SH-SY5Y (cell line): ENCODE results near the gene PMAIP1.

Source experiments
- GATA2 ChIP-seq: IDR thresholded peaks from 2 replicates; pipeline ENCODE4 v1.6.1; 2011; ENCODE audit warnings: mild to moderate bottlenecking, low read depth, low read length
- GATA3 ChIP-seq: IDR thresholded peaks from 2 replicates; pipeline ENCODE4 v1.6.1; 2011; ENCODE audit warnings: low read depth, mild to moderate bottlenecking, low read length, moderate library complexity

PMAIP1 gene

GRCh38 chr18:59902993-59903610, 3.3 kb downstream of the PMAIP1 start:
- no peak for TF ChIP-seq GATA2
- no peak for TF ChIP-seq GATA3

- no peak for TF ChIP-seq GATA3
- no peak for TF ChIP-seq GATA2
Observed at GRCh38 chr18:59904011-59904601, 4.3 kb downstream of the PMAIP1 start.

- no peak for TF ChIP-seq GATA2
- no peak for TF ChIP-seq GATA3
Observed at GRCh38 chr18:59905686-59906091, 5.9 kb downstream of the PMAIP1 start.

- TF ChIP-seq GATA2 (no peak), GATA3 (no peak)
Observed at GRCh38 chr18:59906203-59906602, 6.4 kb downstream of the PMAIP1 start.

- TF ChIP-seq GATA2: no peak
- no peak for TF ChIP-seq GATA3
Observed at GRCh38 chr18:59907172-59907571, 7.4 kb downstream of the PMAIP1 start.

GRCh38 chr18:59907660-59908059, 7.9 kb downstream of the PMAIP1 start:
- no peak for TF ChIP-seq GATA3
- no peak for TF ChIP-seq GATA2

- TF ChIP-seq GATA2 (no peak), GATA3 (no peak)
Observed at GRCh38 chr18:59908799-59909198, 9.0 kb downstream of the PMAIP1 start.

GRCh38 chr18:59909289-59910036, 9.7 kb downstream of the PMAIP1 start:
- no peak for TF ChIP-seq GATA2
- no peak for TF ChIP-seq GATA3

GRCh38 chr18:59910967-59911366, 11.2 kb downstream of the PMAIP1 start:
- no peak for TF ChIP-seq GATA3
- no peak for TF ChIP-seq GATA2

GRCh38 chr18:59911600-59911999, 11.8 kb downstream of the PMAIP1 start:
- TF ChIP-seq GATA3 (no peak), GATA2 (no peak)

GRCh38 chr18:59912007-59912550, 12.3 kb downstream of the PMAIP1 start:
- TF ChIP-seq GATA2 (no peak), GATA3 (no peak)

GRCh38 chr18:59915606-59916005, 15.8 kb downstream of the PMAIP1 start:
- TF ChIP-seq GATA2 (no peak), GATA3 (no peak)

GRCh38 chr18:59916746-59917145, 16.9 kb downstream of the PMAIP1 start:
- TF ChIP-seq GATA3 (no peak), GATA2 (no peak)

- TF ChIP-seq GATA3: no peak
- no peak for TF ChIP-seq GATA2
Observed at GRCh38 chr18:59917422-59917821, 17.6 kb downstream of the PMAIP1 start.
